ENCODE data around the gene CDADC1. TPM values are rescaled to one million over a fixed set of nuclear protein-coding genes. Genes with fewer than 3 reads are reported as not detected.

Gene CDADC1
- total and polyA plus RNA-seq, 2 donors (not counting 3 experiments of a cell fraction or from before 2014, with no cell fraction given) = 2.4 to 9.1 TPM

DNA sequence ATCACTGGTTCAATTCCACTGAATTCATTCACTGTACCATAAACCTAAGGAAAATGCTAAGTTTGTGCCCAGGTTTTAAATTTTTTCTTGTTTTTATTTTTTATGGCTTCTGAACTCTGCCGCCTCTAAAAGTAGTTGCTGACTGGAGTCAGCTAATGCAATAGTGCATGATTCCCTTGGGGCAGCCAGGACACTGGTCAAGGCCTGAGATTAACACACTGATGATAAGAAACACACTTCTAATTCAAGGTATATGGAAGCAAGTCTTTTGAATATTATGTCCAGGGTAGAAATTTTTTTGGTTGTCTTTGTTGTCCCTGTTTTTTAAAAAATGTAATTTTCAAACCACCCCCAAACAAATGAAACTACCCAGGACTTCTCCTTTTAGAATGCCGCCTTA lies 72.2 kb downstream of the CDADC1 start:
- no peak overlapping the region for H3K4me3 ChIP-seq (replicated peaks in 1 of 3; ENCODE audit: insufficient read depth in 1 of 3, low read depth in 1 of 3, low read length in 3 of 3)
- H2AFZ ChIP-seq (ENCODE audit: low read depth, low read length) = no peak overlapping the region
- no peak overlapping the region for H3K4me2 ChIP-seq (ENCODE audit: insufficient read depth, low read length)
- DNase-seq (ENCODE audit: low read depth, low spot score) = no peak
- no peak overlapping the region for H3K9ac ChIP-seq (replicated peaks; ENCODE audit: extremely low read depth, insufficient read depth, low read length)
- dilution Hi-C loops (cut with MboI; ENCODE audit: extremely low pct_ligation_motif_present, low sequenced_read_pairs) = no loop called here
- H3K9me3 ChIP-seq (replicated peaks; ENCODE audit: control insufficient read depth, insufficient read depth, low read length) = no peaks in the 10 kb centered on the region
- no peaks in the 10 kb centered on the region for H3K36me3 ChIP-seq (ENCODE audit: control insufficient read depth in 2 of 2, extremely low read depth in 1 of 2, insufficient read depth in 2 of 2, low read length in 2 of 2)
- H3K27ac ChIP-seq (ENCODE audit: insufficient read depth, low read depth, low read length) = no peak overlapping the region
- H3K4me1 ChIP-seq (ENCODE audit: control insufficient read depth, extremely low read depth, insufficient read depth, low read length) = no peaks in the 10 kb centered on the region
- TF ChIP-seq EZH2 (IDR thresholded peaks at IDR 0.05; ENCODE audit: borderline replicate concordance, low read depth, low read length, severe bottlenecking) = no peak
- TF ChIP-seq, protein P1, sequence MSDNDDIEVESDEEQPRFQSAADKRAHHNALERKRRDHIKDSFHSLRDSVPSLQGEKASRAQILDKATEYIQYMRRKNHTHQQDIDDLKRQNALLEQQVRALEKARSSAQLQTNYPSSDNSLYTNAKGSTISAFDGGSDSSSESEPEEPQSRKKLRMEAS (IDR thresholded peaks at IDR 0.05; ENCODE audit: insufficient read depth, insufficient read length) = no peak
- TF ChIP-seq POLR2A (IDR thresholded peaks at IDR 0.05; ENCODE audit: low read depth, low read length) = no peak
- no peak for TF ChIP-seq FOS (IDR thresholded peaks at IDR 0.05; ENCODE audit: borderline replicate concordance, insufficient read depth, low read length)
- TF ChIP-seq, protein P2, sequence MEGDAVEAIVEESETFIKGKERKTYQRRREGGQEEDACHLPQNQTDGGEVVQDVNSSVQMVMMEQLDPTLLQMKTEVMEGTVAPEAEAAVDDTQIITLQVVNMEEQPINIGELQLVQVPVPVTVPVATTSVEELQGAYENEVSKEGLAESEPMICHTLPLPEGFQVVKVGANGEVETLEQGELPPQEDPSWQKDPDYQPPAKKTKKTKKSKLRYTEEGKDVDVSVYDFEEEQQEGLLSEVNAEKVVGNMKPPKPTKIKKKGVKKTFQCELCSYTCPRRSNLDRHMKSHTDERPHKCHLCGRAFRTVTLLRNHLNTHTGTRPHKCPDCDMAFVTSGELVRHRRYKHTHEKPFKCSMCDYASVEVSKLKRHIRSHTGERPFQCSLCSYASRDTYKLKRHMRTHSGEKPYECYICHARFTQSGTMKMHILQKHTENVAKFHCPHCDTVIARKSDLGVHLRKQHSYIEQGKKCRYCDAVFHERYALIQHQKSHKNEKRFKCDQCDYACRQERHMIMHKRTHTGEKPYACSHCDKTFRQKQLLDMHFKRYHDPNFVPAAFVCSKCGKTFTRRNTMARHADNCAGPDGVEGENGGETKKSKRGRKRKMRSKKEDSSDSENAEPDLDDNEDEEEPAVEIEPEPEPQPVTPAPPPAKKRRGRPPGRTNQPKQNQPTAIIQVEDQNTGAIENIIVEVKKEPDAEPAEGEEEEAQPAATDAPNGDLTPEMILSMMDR (IDR thresholded peaks at IDR 0.05; ENCODE audit: extremely low read depth in 1 of 2, insufficient read depth in 1 of 2, low read depth in 1 of 2, low read length in 2 of 2) = no peak
- no peak for TF ChIP-seq GATA2 (IDR thresholded peaks at IDR 0.05; ENCODE audit: insufficient read depth, insufficient read length, low read depth, low read length)
- no peak for TF ChIP-seq JUN (IDR thresholded peaks at IDR 0.05; ENCODE audit: borderline replicate concordance, insufficient read depth, insufficient read length, low read depth)
- TF ChIP-seq MYC (IDR thresholded peaks at IDR 0.05; ENCODE audit: low read depth, low read length) = no peak
- TF ChIP-seq POLR2AphosphoS5 (IDR thresholded peaks at IDR 0.05; ENCODE audit: insufficient read depth, low read depth, low read length) = no peak
- no peak for FAIRE-seq
- CTCF ChIA-PET = no interaction called here
- intact Hi-C loops (cut with micrococcal nuclease) = no loop called here
- no peaks in the 10 kb centered on the region for H4K20me1 ChIP-seq (replicated peaks; ENCODE audit: control insufficient read depth, extremely low read depth, insufficient read depth, low read length)
- H3K9me1 ChIP-seq (replicated peaks; ENCODE audit: control insufficient read depth, extremely low read depth, insufficient read depth, low read length) = no peaks in the 10 kb centered on the region
- no peaks in the 10 kb centered on the region for H3K27me3 ChIP-seq (ENCODE audit: control insufficient read depth in 2 of 2, insufficient read depth in 2 of 2, low read length in 2 of 2)
- H3K79me2 ChIP-seq (ENCODE audit: control insufficient read depth, insufficient read depth, low read length) = no peaks in the 10 kb centered on the region
- POLR2A ChIA-PET = no interaction called here
- no TSS peak for BruUV-seq (replicated peaks)
